HG02678 (cell line): ENCODE measurements around the gene HUWE1.
"Not testable (repeated sequence)": the region's sequence is repeated elsewhere in the genome, so short reads cannot be mapped to it uniquely, and the experiment has no call there.

Experiments
- ATAC-seq: cut with Tn5 transposase; IDR thresholded peaks from one replicate; pipeline ENCODE4 v1.9.1; 2021; ENCODE audit warnings: mild to moderate bottlenecking, moderate library complexity; ENCODE audit not compliant: unreplicated experiment

Gene HUWE1

GRCh38 chrX:53686151-53686885 is at the start of gene HUWE1:
HUWE1 (minus strand) TSS chrX:53686719; CDS start chrX:53654107, 32,612 bp downstream.
- ATAC-seq, result peak; percentile 44

GRCh38 chrX:53732797-53733196 is 46.3 kb upstream of the HUWE1 start:
- ATAC-seq, result no peak

GRCh38 chrX:53729751-53730150 is 43.2 kb upstream of the HUWE1 start:
- ATAC-seq, result no peak

- no peak for ATAC-seq
Measured at GRCh38 chrX:53728506-53728905, 42.0 kb upstream of the HUWE1 start.

- ATAC-seq, result no peak
Measured at GRCh38 chrX:53724872-53725271, 38.4 kb upstream of the HUWE1 start.

- no peak for ATAC-seq
Measured at GRCh38 chrX:53723381-53723780, 36.9 kb upstream of the HUWE1 start.

- ATAC-seq, result not testable (repeated sequence)
Measured at GRCh38 chrX:53721610-53722009, 35.1 kb upstream of the HUWE1 start.

GRCh38 chrX:53719666-53720065 is 33.1 kb upstream of the HUWE1 start:
- not testable (repeated sequence) for ATAC-seq

GRCh38 chrX:53718073-53718472 is 31.6 kb upstream of the HUWE1 start:
- no peak for ATAC-seq

- ATAC-seq, result no peak
Measured at GRCh38 chrX:53717205-53717604, 30.7 kb upstream of the HUWE1 start.

- peak; percentile 36 for ATAC-seq
Measured at GRCh38 chrX:53716328-53717088, 30.0 kb upstream of the HUWE1 start.

- peak; percentile 1 for ATAC-seq
Measured at GRCh38 chrX:53715346-53715924, 28.9 kb upstream of the HUWE1 start.

GRCh38 chrX:53714580-53715345 is 28.2 kb upstream of the HUWE1 start:
- ATAC-seq, result peak; percentile 76

GRCh38 chrX:53713987-53714579 is 27.6 kb upstream of the HUWE1 start:
- no peak for ATAC-seq

- no peak for ATAC-seq
Measured at GRCh38 chrX:53711436-53711835, 24.9 kb upstream of the HUWE1 start.

GRCh38 chrX:53704854-53705253 is 18.3 kb upstream of the HUWE1 start:
- no peak for ATAC-seq

- ATAC-seq, result peak; percentile 62
Measured at GRCh38 chrX:53704294-53704693, 17.8 kb upstream of the HUWE1 start.

- ATAC-seq, result no peak
Measured at GRCh38 chrX:53695946-53696549, 9.5 kb upstream of the HUWE1 start.

- no peak for ATAC-seq
Measured at GRCh38 chrX:53694642-53695041, 8.1 kb upstream of the HUWE1 start.

GRCh38 chrX:53688300-53688699 is 1.8 kb upstream of the HUWE1 start:
- ATAC-seq, result no peak
